Measurements from ENCODE around the gene ARFGEF3.

DNA sequence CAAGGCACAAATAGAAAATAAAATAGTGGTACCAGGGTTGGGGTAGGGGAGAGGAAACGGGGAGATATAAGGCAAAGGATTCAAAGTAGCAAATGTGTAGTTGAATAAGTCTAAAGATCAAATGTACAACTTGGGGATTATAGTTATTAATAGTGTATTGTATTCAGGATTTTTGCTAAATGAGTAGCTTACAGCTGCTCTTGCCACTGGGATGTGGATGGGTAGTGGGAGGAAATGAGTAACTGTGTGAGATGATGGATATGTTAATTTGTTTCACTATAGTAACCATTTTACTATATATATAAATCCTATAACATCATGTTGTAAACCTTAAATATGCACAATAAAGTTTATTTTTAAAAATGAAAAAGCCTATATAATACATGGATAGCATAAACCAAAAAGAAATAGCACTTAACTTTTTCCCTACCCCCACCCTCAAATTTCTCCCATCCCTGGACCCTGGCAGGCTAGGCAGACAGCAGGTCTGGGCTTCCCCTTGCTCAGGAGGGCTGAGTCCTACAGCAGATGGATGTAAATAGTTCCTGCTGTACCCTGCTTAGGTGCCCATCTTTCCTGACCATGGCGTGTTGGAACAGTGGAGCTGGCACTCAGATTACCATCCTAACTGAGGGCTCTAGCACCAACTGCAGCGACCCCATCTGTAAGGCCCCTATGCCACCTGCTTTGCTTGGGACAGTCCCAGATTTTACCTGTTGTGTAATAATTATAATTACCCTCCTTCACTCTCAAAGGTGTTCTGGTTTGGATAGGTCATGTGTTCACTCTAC is 85.1 kb downstream of the ARFGEF3 start:
- TF ChIP-seq CTCF (IDR thresholded peaks at IDR 0.05; ENCODE audit: low read depth, low read length) (no peak), EZH2phosphoT487 (IDR thresholded peaks at IDR 0.05; ENCODE audit: low read depth) (no peak)
